ENCODE data around the gene CFAP58.
"Not testable (repeated sequence)": the region's sequence is repeated elsewhere in the genome, so short reads cannot be mapped to it uniquely, and the experiment has no call there.

Gene CFAP58

DNA sequence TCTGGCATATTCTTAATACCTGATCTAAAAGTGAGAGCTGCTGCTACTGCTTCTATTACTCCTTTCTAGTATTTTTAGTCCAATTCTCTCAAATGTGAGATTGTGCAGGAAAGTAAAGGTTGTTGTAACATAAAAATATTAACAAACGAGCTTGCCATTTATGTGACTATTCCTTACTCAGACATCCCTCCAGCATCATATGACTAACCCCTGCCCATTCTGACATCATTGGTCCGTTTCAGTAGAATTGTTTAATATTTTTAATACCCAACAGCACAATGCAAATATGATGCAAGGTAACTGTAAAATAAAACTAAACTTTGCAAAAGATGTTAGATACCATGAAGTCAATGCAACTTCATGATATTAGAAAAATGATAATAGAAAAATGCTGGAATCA is 83.6 kb downstream of the CFAP58 start:
- DNase-seq: no peak

DNA sequence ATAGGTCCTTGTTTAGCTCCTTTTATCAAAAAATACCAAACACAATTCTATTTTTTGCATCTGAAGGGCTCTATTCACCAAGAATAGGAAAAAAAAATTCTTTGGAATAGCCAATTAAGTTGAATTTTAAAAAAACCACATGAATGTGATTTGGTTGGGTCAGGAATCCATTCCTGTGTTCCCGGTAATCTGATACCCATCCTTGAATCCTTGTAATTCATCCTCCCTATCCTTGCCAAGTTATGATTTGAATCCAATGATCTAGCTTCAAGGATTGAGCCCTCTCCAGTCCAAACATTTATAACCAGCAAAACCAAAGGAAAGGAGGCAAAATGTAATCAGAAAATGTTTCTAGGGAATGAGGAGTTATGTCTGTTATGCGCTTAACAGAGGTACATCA is 86.6 kb downstream of the CFAP58 start:
- no peak for DNase-seq

DNA sequence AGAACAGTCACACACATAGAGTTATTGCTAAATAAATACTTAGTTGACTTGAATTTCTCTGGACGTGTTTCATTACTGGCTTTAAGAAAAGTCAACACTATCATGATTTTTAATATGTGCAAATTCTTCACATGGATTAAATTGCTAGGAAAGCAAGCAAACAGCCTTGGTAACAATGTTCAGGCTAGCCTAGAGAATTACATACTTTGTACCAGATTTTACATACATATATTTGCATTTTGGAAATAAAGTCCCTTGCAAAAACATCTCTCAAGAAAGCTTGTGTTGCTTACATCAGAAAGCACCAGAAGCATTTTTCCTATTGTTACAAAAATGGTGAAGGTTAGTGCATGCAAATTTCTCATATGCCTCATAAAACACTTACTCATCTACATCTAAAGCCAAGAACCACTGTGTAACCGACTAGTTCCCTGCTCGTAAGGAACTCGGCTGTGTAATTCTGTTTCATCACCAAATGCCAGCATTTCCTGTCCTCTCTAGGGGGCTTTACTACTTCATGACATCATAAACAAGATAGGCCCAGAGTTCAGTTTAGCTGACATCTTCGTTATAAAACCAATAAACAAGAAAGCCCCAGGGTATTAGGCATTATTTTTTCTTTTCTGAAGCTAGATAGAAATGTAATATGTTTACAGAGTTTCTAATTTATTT is 87.8 kb downstream of the CFAP58 start:
- no peak for DNase-seq

DNA sequence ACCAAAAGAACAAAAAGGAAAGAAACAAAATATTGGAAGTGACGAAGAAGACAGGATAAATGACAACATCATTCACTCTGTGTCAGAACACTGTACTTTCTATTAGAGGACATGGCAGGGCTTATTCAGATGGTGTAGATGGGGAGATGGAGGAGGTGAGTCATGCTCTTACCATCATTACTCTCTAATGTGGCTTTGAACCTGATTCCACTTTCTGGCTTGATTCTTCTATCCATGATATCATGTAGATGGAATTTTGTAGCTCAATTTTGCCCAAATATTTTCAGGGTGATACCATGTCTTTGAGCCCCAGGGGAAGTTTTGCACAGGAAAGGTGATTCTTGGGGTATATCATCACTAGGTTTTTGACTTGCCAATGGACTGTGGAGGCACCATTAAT is 91.7 kb downstream of the CFAP58 start:
- no peak for DNase-seq

DNA sequence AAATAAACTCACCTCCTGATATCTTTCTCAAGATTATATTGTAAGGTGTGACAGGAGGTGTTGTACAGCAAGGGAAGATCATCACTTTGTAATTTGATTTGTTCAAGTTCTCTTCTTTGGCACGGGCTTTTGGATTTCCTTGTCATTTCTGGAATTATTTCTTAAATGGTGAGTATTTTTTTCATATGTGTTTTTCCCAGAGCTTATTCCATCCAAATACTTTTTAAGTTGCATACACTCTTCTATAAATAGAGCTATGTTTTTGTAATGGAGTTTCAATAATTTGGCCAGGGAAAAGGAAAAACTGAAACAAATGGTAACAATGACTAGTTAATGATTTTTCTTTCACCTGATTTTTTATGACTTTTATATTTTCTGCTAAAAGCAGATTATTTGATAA is 92.5 kb downstream of the CFAP58 start:
- DNase-seq: no peak

DNA sequence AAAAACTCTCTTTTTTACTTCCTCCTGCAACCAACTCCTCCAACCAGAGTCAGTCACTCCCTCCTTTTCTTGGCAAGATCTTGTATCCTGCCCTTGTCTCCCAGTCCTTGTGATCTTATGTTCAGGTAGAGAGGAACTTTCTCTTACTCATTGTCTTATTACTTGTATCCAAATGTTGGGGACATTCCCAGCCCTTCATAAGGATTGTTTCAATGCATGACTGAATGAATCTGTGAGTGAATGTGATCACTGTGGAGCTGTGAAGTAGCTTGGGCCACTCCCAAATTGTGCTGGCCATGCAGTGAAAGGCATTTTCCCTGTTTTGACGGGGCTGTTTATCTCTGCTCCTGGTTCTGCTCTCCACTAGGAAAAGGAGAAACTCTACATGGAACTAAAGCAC is 93.7 kb downstream of the CFAP58 start:
- no peak for DNase-seq

DNA sequence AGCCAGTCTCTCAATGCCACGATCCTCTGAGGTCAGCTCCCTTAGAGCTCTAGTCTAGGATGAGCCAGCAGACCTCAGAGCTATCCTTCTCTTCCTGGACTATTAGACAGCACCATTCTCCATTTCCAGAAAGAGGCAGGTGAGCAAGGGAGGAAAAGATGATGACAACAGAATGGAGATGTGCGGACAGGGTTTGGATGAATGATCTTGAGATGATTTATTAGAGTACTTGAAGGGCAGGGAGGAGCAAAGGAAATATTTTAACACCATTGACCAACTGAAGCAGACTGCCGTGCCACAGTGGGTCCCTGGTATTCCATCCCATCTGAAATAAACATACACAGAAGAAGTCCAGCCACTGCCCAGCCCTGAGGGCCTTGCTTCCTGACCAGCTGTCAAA is 94.3 kb downstream of the CFAP58 start:
- DNase-seq: no peak

DNA sequence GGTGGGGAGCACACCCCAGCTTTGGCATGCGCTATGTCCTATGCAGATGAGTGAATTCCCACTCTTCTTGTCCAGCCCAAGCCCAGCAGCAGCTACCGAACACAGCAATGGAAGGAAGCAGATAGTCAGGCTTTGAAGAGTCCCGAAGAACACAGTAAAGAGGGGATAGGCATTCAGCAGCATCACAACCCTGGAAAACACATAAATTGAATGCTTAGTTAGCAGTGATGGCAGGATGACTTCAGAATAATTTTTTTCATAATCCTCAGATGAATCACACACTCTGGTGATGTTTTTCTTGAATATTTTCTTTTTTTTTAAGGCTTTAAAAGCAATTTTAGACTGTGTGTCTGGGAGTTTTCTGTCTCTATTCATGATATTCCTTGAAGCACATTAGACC is 95.8 kb downstream of the CFAP58 start:
- no peak for DNase-seq

DNA sequence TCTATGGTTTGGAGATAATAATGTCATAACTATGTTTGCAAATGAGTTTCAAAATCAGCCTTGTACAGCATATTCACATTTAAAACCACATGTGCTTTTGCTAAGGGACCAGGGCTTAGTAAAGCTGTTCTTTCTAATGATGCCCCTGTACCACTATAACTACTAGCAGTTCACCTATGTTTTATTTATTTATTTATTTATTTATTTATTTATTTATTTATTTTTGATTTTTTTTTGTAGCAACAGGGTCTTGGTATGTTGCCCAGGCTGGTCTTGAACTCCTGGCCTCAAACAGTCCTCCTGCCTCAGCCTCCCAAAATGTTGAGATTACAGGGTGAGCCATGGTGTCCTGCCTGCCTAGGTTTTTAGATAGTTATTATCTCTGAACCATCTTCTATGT is 96.9 kb downstream of the CFAP58 start:
- no peak for DNase-seq

DNA sequence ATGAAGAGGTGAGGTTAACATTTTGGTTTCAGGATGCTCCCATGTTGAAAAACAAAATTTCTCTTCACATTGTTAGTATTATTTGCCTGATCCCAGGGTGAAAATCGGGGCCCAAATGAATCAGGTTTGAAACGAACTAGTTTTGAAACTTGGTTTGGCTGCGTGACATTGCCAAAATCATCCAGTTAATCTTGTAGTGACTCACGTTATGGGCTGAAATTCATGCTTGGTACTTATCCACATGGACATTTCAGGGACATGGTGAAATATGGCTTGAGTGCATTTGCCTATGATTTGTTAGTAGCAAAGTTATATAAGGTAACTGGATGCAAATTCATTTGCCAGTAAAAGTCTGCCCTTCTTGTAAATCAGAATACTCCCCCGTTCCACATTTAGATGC is 97.3 kb downstream of the CFAP58 start:
- no peak for DNase-seq

DNA sequence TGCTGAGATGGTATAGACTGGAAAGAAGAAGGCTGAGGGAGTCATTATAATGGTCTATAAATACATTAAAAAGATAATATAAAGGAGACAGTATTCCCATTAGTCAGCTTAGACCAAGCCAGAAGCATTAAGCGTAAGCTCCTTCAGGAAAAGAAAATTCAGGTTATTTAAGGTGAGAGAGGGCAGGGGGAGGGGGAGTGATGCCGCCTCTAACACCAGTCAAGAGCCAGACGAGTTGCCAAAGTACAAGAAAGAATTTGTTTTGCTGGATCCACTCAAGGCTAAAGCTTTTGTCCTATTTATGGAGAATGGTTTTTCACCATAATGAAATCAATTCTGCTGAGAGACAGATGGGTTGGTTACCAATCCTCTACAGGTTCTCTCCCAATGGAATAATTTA is 99.3 kb downstream of the CFAP58 start:
- DNase-seq: no peak

DNA sequence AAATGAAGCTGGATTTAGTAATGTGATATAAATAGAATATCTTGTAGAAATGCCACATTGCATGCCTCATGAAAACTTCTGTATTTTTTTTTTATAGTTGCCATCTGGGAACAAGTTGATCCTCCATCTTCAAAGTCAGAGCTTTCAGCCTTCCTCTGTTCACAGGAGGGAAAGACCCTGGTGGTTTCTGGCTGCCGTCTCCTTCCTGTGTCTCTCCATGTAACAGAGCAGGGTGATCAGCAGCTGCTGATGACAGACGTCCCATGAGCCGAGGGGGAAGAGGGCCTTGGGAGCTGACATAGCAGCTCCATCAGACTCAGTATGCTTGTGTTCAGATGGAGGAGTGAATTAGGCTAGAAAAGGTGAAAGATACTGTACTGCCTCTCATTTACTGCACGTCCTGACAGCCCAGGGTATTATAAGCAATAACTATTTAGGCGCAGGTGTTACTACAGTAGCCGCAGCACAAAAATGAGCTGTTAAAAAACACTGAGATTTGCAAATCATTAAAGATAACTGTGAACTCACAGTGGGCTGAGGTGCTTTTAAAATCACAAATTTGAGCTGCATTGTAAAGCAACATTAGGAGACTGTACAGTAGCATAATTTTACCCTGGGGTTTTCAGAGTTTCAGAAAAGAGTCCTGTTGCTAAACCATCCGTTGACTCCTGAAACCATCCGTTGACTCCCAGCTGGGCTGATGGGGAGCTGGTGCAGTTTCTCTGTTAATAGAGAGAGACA is 103.3 kb downstream of the CFAP58 start:
- DNase-seq: no peak

DNA sequence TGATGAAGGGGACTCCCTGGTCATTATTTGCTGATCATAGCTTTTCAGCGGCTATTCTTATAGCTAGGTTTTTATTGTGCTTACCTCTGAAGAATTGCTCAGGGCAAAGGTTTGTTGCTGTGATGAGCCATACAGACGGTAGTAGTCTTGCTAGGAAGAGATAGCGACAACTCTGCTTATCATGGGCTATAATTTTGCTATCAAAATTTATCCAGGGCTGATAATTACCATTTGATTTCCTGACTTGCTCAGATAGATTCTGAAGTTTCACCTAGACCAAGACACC is 103.9 kb downstream of the CFAP58 start:
- DNase-seq: no peak

DNA sequence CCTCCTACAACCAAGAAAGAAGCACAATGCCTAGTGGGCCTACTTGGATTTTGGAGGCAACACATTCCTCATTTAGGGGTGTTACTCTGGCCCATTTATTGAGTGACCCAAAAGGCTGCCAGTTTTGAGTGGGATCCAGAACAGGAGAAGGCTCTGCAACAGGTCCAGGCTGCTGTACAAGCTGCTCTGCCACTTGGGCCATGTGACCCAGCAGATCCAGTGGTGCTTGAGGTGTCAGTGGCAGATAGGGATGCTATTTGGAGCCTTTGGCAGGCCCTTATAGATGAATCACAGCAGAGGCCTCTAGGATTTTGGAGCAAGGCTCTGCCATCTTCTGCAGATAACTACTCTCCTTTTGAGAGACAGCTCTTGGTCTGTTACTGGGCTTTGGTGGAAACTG is 111.9 kb downstream of the CFAP58 start:
- DNase-seq: not testable (repeated sequence)

DNA sequence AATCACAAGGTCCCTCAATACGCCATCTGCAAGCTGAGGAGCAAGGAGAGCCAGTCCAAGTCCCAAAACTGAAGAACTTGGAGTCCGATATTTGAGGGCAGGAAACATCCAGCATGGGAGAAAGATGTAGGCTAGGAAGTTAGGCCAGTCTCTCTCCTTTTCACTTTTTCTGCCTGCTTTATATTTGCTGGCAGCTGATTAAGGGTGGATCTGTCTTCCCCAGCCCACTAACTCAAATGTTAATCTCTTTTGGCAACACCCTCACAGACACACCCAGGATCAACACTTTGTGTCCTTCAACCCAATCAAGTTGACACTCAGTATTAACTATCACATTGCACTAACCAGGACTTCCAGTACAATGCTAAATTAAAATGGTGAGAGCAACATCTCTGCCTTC is 115.2 kb downstream of the CFAP58 start:
- DNase-seq: not testable (repeated sequence)

DNA sequence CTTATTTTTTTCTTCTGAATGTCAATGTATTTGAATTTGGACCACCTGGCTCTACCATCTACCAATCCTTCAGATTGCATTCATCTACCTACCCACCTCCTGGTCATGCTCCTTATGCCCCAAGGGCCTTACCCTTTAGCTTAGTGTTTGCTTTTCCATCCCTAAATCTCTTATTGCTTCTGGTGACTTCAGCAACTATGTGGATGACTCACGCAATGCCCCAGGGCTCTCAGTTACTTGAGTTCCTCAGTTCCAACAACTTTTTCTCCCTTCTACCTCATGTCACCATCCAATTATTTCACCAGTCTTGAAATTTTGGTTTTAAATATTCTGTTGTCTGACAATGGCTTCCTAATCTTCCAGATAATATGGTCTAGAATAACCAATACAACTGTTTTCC is 118.9 kb downstream of the CFAP58 start:
- DNase-seq: no peak

DNA sequence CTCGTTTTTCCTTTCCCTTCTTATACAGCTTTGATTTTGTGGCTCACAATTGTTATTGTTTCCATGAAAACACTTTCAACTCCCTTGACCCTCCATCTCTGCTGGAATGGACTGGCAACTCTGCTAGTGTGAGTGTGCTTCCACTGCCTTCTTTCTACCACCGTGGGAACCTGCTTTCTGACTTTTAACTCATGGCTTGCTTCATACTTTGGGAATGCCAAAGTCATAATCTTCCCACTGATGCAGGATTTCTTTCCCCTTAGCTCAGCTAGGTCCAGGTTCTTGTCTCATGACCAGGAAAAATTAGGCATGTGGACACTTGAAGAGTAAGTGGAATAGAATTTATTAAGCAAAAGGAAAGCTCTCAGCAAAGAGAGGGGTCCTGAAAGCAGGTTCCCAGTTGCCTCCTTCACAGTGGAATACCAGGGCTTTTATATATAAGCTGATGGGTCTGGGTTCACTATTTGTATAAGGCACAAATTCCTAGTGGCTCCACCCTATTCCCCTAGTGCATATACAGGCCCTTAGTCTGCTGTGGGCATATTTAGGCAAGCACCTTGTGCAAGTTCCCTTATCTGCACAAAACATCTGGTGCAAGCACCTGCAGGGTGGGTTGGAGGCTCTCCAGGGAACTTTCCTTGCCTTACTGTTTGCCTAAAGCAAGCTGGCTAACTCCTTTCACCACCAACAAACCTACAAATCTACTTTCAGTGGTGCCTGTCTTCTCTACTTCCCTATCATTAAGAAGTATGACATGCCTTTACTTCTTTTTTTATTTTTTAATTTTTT is 119.5 kb downstream of the CFAP58 start:
- DNase-seq: no peak

DNA sequence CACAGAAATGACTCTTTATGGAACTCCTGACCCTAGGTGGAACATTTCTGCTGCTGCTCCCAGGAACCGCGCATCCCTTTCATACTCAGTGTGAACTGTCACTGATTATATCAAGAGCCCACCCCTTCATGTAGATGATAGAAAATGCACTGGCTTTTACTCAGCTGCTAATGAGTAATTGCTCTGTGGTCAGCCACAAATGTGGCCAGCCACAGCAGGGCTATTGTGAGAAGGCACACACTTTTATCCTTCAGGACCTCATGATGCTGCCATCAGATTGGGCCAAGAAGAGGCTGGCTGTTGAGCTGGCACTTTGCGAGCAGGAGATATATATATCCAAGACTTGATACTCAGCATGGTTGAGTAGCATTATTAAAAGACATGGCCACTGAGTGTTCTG is 124.7 kb downstream of the CFAP58 start:
- DNase-seq: no peak

DNA sequence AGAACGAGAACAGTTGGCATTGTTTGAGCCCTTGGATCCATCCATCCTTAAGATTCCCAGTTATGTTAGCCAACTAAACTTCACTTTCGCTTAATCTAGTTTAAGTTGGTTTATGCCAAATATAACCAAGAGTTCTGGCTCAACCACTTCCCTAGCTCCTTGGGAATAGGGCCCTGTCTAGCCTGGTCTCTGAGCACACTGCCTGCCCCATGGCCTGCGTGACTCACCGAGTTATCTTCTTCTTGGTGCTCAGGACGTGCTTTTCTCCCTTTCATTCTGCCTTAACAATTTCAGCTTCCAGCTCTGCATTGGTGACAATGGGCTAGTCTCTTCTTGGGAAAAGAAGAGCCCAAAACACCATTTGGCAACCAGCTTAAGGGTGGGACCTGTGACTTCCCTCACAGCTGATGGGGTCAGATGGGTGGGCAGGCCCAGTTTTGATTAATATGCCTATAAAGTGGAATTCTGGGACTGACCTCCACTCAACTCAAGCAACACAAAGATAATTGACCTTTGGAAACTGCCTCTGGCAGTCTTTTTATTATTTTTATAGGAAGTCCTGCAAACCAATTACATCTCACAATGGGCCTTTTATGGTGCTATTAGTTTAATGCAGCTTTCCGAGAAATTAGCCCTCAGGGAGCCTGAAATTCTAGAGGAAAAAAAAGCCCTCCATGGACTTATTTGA is 126.4 kb downstream of the CFAP58 start:
- DNase-seq: no peak

DNA sequence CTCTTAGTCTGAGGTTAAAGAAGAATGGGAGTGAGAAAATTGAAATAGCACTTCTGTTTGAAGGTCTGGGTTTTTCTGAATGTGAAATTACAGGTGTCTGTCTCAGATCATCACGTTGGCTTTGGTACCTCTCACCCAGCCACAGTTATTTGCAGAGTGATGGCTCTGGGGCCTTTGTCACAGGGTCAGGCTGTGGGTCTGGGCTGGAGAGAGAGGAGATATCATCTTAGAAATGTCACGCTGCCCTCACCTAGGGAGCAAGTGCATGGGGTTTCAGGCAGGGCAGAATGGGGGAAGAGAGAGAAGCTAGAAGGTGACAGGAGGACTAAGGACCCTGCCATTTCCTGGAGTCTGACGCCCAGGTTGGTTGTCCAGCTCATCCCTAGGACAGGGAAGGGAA is 127.2 kb downstream of the CFAP58 start:
- DNase-seq: no peak

DNA sequence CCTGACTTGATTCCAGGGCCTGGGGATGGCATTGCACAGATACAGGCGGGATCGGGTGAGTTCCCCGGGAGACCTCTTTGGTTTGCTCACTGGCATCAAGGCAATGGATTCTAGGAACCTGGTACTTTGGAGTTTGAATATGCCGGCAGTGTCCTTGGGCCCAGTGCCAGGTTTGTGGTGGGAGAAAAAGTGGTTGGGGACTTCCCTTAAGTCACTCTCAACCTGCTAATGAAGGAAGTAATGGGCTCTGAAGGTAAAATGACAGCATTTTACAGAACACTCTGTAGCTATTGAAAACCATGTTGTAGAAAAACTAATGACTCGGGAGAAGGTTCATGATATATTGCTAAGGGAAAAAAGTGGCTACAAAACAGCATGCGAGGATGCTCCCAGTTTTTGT is 129.9 kb downstream of the CFAP58 start:
- no peak for DNase-seq

DNA sequence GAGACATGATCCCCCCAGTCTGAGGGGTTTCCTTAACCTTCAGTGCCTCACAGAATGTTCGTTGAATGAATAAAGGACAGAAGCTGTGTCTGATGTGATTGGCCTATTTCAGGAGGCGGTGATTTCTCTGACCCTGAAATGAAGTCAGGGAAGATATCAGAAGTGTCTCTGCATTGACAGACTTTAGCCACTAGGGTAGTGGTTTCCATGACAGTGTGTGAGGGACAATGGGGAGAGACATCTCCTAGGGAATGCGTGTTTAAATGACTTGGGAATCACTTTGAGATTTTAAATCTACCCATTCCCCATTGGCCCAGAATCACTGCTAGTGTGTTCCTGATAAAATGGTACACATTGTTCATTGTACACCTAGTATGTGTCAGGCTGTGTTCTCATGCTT is 132.0 kb downstream of the CFAP58 start:
- DNase-seq: no peak

DNA sequence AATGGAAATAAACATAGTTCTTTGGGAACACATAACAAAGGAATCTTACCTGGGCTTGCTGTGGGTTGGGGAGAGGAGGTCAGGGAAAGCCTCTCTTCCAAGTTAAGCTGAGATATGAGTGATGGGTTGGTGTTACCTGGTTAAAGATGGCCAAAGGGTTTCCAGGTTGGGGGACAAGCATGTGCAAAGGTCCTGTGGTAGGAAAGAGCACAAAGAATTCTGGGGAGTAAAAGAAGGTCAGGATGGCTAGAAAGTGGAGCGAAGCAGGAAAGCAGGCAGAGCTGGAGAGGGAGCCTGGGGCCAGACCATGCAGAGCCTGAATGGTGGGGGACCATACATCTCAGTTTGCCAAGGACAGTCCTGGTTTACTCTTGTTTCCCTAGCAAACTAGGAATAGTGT is 133.2 kb downstream of the CFAP58 start:
- DNase-seq: no peak
